ENCODE measurements around the gene CADPS2.

- no peak for TF ChIP-seq CTCF (IDR thresholded peaks at IDR 0.05)
- no peak for TF ChIP-seq ZFX (IDR thresholded peaks at IDR 0.05; ENCODE audit: borderline replicate concordance)
Observed at GRCh38 chr7:122658856-122659255, 227.4 kb downstream of the CADPS2 start.
